Measurements from ENCODE around the gene COTL1.
"Not testable (repeated sequence)": the region's sequence is repeated elsewhere in the genome, so short reads cannot be mapped to it uniquely, and the experiment has no call there.

COTL1 gene

DNA sequence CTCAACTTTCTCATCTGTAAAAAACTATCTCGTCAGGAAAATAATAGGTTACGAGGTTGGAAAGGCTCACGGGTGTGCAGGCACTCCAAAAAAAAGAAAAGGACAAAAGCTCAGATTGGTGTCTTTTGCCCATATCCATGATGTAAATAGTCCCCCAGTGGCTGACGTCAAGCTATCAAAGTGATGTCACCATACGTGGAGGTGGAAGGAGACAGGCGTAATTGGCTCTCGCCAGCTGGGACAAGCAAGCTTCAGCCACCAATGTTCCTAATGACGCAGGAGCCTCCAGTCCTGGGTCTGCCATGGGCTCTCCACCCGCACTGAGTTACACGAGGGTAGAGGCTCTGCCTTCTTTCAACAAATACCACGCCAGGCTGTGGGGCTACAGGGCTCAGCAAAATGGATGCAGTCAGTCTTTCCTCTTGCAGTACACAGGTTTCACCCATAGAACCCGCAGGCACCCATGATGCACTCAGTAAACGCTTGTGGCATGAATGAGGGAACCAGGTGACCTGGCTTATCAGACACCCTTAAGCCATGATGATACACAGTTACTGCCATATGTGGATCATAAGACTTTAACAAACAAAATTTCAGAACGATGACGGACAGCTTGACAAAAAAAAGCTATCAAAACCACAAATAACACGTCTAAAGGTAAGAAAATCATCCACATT, 50.5 kb downstream of the COTL1 start:
- no peak for DNase-seq

DNA sequence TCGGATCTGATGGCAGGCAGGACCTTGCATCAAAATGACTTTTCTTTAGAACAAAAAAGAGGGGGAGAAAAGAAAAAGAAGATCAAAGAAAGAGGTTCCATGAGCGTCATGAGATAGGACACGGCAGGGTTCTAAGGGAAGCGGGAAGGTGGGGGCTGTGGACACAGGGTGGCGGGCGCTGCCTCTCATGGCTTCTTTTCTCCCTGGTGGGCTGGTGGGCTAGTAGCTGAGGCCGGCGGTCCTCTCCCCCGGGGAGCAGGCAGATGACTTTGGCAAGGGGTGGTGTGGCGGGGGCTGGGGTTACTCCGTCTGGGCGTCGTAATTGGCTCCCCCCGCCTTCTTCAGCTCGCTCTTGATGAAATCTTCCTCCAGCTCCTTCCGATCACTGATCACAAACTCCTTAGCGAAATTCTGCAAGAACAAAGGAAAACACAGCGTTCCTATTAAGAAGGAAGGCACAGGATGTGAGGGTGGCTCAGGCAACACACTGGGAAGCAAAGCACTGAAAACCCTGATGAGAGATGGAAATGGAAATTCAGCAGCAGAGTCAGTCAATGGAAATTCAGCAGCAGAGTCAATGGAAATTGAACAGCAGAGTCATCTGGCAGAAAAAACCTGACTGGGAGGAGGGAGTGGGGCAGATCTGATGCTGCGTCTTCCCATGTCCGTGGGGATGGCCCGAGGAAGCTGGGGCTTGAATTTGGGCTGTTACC, 51.2 kb downstream of the COTL1 start:
- DNase-seq, result no peak

DNA sequence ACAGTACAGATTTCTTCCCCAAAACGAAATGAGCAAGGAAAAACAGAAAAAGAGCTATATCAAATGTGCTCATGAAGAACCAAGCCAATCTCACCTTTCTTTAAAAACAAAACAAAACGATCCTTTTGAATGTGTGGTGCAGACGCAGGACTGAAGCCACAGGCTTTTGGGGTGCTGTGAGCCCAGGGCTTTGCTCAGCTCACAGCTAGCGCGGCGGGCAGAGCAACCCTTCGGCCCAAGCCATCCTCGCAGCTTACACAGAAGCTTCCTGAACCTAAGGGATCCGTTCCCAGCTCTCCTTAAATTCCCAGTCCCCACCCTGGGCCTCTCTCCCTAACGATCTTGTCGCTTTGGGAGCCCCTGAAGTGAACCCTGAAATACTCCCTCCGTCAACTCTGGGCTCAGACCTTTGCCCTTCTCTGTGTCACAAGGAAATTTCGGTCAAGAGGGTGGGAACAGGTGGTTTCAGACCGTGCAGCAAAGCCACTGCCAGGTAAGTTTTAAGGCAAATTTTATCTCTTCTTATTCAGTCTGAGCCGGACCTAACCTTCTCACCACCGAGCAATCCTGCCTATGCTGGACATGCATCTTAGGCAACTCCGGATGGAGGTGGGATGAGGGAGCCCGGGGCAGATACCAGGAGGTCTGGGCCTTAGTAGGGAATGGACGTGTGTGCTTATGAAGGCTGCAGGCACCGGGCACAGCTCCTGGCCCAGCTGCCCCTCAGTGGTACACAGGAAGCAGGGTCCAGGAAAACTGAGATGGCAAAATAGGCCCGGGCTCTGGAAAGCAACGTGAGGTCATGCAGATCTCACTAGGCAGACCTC, 52.0 kb downstream of the COTL1 start:
- no peak for DNase-seq

DNA sequence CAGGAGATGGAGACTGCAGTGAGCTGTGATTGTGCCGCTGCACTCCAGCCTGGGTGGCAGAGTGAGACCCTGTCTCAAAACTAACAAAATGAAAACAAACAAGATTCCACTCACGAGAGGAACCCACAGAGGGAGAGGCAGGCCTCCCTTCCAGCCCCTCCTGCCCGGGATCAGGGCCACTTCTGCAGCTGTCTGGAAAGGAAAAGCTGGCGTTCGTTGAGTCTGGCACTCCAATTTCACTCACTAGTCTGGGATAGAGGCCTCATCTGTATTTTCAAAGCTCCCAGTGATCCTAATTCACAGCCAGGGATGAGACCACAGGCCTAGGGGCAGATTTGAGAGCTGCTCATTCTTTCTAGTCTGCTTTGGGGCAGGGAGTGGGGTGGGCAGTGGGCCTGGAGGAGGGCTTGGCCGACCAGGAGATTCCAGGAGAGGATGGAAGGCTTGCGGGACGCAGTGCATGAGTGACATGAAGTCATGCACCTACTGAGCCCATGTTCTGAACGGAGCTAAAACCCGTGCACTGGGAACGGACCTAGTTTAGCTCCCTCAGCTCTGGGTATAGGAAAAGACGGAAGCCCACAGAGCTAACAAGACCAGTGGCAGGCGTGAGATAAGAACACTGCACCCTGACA, 54.0 kb downstream of the COTL1 start:
- no peak for DNase-seq

DNA sequence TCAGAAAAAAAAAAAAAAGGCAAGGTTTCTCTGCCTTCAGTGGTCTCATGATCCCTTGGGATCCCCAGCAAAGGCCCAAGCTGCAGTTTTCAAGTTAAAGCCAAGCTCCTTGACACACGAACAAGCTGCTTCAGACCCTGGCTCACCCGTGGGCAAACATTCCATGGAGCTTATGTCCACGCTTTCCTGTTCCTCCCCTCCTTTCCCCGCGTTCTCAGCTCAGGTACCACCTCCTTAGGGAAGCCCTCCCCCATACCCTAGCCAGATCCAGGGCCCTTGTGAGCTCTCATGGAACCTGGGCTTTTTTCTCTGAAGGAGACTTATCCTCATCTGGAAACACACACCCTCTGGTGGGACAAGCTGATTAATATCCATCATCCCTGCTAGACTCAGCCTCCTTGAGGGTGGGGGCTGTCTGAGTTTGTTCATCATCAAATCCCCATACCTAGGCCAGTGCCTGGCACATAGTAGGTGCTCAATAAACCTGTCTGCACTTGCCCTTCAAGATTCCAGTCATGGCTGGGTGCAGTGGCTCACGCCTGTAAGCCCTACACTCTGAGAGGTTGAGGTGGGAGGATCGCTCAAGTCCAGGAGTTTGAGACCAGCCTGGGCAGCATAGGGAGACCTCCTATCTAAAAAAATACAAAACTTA, 54.7 kb downstream of the COTL1 start:
- no peak for DNase-seq

DNA sequence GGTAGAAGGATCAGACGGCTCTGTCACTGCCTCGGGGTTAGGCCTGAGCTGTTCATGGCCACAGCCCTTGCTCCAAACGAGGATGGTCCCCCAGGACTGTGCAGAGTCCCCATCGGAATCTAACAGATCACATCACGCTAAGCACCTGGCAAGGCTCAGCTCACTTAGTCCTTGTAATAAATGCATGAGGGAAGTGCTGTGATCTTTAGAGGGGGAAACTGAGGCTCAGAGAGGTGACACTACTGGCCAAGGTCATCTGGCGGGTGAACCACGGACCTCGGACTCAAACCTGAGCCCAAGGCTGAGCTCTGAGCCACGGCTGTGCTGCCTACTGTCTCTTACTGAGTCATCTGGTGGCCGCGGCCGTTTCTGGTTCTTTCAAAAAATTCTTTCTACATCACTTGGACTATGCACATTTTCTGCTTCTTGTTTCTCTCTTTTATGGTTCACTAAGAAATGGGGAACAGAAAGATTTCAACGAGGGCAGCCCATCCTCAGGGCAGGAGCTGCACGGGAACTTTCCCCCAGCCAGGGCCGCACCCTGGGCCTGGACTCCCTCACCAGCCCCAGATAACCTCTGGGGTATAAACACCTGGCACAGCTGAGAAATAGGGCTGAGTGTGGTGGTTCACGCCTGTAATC, 55.6 kb downstream of the COTL1 start:
- no peak for DNase-seq

DNA sequence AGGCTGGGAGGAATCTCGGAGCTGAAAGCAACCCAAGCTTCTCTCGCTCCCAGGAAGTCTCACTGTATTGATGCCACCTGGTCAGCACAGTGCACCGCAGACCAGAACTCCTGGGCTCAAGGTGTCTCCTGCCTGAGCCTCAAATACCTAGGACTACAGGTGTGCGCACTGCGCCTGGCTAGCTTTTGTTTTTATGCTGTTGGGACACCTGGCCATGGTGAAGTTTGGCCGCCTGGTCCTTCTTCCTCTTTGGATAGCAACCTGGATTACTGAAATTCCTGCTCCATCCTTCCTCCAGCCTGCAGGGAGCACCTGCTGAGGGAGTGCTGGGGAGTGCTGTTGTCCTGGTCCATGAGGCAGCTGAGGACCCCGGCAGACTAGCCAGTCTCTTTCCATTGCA, 56.6 kb downstream of the COTL1 start:
- no peak for DNase-seq

DNA sequence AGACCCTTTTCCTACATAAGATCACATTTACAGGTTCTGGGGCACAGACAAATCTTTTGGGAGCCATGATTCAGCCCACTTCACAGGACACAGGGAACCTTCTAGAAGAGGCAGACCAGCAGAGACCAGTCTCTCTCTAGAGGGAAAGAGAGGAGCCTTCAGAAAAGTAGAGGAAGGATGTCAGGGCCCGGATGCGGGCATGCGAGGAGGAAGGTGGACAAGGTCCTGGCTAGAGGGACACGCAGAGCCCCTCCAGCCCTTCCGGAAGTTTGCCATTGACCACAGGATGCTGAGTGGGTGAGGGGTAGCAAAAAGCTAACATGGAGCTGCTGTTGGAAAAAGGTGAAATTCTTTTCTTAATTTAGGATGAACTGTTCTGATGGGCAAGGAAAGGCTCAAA, 57.6 kb downstream of the COTL1 start:
- DNase-seq, result no peak

DNA sequence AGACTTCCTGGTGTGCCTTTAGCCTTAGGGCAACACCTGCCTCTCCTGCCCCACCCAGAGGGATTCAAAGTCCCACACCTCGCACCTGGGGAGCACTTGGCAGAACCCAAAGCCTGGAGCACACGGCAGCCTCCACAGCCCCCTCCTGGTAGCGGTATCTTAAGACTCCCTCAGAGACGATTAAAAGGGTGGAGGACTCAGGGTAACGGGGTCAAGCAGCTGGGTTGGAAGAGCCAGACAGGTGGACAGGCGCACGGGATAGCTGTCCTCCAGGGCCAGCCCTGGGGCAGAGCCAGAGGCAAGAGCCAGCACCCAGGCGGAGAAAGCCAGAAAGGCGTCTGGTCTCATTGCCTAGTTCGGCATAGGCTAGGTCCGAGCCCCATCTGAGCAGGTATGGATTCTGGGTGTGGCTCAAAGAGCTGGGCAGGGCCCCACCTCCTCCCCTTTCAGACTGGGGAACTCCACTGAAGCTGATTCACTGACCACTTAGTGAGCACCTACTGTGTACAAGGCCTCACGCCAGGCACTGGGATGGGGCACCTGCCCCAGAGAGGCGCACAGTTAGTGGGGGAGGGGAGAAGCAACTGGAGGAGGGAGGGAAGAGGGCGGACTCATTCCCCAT, 58.5 kb downstream of the COTL1 start:
- DNase-seq, result no peak

DNA sequence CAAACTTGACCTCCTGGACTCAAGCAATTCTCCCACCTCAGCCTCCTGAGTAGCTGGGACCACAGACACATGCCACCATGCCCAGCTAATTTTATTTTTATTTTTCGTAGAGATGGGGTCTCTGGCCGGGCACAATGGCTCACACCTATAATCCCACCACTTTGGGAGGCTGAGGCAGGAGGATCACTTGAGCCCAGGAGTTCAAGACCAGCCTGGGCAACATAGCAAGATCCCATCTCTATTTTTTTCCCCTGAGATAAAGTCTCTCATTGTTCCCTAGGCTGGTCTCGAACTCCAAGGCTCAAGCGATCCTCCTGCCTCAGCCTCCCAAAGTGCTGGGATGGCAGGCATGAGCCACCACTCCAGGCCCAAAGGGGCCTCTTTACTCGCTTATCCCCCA, 59.0 kb downstream of the COTL1 start:
- not testable (repeated sequence) for DNase-seq

DNA sequence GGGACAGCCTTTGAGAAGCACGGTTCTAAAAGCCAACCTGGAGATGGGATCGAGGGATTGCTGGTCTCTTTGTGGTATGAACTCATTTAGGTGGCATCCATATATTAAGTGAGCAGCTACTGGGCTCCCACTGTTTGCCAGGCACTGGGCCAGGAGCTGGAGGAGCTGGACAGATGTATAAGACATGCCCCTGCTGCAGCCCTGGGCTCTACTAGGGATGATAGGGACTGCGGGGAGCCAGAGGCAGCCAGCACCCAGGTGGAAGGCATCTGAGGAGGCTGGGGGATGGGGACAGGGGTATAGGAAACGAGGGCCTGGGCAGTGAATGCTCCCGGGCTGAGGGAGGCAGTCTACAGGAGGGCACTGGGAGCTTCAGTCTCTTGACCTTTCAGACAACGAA, 60.4 kb downstream of the COTL1 start:
- no peak for DNase-seq

DNA sequence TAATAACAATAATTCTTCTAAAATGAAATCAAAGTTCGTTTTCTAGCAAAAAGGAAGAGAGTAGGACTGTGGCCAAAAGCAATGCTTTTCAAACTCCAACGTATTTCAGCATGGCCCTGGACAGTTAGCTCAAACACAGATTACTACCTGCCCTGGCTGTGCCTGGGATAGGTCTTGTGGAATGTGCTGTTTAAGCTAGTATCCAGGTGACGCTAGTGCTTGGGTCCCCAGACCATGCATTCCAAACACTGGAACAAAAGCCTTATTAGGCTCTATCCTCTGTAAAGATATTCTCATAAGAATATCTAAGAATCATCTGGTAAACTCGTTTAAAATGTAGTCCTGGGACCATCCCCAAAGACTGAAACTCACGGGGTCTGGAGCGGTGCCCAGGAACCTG, 60.8 kb downstream of the COTL1 start:
- no peak for DNase-seq

DNA sequence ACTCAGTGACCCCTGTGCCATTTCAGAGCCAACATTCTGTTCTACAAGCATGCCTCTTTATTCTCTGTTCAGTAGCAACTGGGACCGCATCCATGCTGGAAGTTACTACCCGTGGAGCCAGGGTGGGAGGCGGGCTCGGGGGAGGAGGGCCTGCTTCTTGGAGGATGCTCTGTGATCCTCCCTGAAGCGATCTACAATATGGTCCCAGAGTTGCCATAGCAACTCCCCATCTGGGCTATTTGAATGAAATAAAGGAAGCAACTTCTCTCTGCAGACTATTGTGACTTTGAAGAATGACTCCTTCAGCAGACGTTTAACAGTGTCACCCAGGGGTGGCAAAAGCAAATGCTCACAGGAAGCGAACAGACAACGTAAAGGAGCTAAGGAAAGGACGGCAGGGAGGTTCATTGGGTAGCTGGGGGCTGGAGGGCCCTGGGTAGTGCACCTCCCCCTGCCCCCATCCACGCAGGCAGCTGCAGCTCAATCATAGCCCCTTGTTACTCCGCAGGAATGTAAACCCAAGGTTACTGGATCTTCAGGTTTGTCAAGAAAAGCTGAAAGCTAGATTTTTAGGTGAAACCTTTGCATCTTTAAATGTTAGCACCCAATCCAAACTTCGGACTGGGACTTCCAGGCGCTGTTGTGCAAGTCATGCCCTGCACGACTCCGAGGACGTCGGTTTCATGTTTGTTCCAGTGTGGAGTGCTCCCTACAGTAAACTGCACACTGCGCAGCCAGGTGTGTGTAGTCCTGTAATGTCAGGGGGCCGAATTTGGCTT, 62.3 kb downstream of the COTL1 start:
- no peak for DNase-seq

DNA sequence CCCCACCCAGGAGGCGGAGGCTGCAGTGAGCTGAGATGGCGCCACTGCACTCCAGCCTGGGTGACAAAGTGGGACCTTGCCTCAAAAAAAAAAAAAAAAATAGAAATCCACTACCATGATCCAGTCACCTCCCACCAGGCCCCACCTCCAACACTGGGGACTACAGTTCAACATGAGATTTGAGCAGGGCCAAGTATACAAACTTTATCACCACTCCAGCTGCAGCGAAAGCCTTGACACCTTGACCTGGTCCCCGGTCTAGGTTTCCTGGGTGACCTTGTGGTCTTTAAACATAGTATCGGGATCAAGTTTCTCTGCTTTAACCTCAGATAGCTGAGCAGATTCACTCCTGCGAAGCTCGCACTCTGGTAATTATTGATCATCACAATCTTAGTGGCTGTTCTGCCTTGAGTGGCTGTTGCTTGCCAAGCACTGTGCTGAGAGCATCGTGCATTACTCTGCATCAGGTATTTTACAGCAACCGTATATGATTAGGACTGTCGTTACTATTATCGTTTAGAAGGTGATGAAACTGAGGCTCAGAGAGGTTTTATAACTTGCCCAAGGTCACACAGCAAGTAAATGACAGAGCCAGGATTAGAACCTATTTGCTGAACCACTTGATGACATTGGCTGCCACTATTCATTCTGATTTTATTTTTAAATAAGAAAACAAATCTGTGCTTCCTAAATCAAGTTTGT, 63.1 kb downstream of the COTL1 start:
- DNase-seq, result no peak

DNA sequence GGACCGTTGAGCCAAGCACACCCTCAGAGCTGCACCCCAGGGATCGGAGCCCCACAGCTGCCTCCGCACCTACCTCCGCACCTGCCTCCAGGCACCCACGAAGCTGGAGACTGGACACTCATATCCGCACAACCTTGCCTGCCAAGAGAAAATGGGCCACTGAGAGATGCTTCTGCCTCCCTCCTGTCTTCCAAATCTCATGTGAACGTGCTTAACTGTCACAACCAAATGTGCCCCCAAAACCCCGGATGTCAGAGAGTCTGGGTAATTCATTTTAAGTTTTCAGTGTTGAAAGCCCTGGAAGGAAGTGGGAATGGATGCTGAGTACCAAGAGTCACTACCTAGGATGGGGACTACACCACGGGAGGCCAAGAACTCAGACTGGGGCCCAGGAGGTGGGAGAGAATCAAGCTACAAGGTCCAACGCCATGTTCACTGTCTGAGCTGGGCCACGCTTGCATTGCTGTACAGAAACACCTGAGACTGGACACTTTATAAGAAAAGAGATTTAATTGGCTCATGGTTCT, 63.9 kb downstream of the COTL1 start:
- DNase-seq, result peak; percentile 44

DNA sequence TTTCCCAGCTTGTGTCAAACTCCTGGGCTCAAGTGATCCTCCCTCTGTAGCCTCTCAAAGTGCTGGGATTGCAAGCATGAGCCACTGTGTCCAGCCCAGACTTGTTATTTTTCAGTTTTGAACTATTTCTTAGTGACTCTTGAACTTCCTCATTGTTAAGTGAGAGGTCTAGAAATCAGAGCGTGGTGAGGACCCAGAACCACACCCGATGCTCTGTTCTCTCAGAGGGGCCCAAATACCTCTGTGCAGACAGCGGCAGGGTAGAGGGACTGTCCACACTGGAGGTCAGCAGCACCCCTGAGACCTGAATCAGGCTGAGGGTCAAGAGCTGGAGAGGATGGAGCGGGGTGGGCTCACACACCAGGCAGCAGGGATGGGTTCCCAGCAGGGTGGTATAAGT, 65.7 kb downstream of the COTL1 start:
- DNase-seq, result no peak

DNA sequence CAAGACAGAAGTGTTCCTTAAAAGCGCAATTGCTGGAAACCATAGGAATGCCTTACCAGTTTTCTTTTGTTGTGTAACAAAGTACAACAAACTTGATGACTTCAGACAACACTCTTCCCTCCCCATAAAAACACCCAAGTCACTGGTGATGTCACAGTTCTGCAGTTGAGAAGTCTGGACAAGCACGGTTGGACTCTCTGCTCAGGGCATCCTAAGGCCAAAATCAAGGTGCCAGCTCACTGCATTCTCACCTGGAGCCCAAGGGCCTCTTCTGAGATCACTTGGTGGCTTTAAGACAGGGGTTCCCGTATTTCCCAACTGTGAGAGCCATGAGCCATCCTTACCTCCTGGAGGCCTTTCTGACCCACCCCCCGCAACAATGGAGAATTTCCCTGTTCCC, 67.8 kb downstream of the COTL1 start:
- DNase-seq, result no peak

DNA sequence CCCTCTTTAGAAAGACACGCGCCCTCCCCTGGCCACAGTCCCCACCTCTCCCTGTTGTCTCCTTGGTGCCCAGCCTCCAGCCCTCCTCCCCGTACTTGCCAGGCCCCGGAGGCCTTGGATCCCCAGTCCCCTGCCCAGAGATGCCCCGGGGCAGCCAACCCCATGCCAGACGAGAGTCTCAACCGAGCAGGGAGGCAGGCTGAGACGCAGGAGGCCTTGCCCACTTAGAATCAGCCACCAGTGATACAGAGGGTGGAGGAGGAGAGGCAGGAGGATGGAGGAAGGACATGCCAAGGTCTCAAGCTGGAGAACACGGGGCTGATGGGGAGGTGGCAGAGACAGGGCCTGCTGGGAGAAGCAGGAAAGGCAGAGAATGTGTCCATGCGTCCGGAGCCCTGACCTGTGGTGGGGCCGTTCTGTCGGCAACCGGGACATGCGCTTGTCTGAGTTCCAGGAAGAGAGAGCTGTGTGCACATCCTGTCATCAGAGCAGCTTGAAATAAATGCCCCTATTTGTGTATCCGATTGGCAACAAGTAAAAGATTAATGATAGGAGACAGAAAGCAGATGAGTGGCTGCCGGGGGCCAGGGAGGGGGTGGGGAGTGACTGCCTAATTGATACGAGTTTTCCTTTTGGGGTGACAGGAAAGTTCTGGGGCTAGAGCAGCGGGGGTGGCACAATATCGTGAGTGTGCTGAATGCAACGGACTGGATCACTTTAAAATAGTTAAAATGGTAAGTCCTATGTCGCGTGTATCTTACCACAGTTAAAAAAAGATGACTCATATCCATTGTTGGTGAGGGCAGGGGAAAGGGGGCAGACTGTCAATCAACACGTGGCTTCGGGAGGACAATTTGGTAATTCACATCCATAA, 68.7 kb downstream of the COTL1 start:
- DNase-seq, result peak; percentile 45

DNA sequence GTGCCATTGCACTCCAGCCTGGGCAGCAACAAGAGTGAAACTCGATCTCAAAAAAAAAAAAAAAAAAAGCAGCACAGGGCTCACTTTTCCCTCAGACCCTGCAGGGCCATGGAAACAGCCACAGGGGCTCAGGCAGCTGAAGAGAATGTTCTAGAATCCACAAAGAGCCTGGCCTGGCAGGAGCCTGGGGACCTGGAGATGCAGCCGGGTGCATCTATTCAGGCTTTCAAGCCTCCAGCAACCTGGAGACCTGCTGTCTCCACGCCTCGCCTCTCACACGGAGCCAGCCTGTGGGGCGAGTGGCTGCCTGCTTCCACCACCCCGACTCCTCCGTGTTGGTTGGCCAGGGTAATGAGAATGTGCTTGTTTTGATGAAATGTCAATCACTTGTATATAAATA, 69.4 kb downstream of the COTL1 start:
- no peak for DNase-seq
